Left forelimb (tissue), 1 donor: Measurements from ENCODE around the gene RNASEH1.

Experiments
- DNase-seq: peaks from one replicate; pipeline ENCODE4 v3.0.0-alpha.2; 2018; ENCODE audit warnings: low spot score

RNASEH1 gene

GRCh38 chr2:3547915-3548314, 10.2 kb downstream of the RNASEH1 start:
- no peak for DNase-seq

GRCh38 chr2:3545788-3546478, 12.2 kb downstream of the RNASEH1 start:
- no peak for DNase-seq

- no peak for DNase-seq
Measured at GRCh38 chr2:3543023-3543683, 15.0 kb downstream of the RNASEH1 start.

GRCh38 chr2:3542107-3542506, 16.0 kb downstream of the RNASEH1 start:
- no peak for DNase-seq

GRCh38 chr2:3539836-3540235, 18.3 kb downstream of the RNASEH1 start:
- DNase-seq: no peak

GRCh38 chr2:3536682-3537632, 21.2 kb downstream of the RNASEH1 start:
- no peak for DNase-seq

GRCh38 chr2:3535794-3536681, 22.1 kb downstream of the RNASEH1 start:
- peak; percentile 80 for DNase-seq

- no peak for DNase-seq
Measured at GRCh38 chr2:3535467-3535793, 22.7 kb downstream of the RNASEH1 start.

GRCh38 chr2:3534251-3534814, 23.8 kb downstream of the RNASEH1 start:
- DNase-seq: no peak

GRCh38 chr2:3533836-3534235, 24.3 kb downstream of the RNASEH1 start:
- DNase-seq: no peak

- no peak for DNase-seq
Measured at GRCh38 chr2:3532941-3533340, 25.2 kb downstream of the RNASEH1 start.

- DNase-seq: no peak
Measured at GRCh38 chr2:3529316-3530025, 28.7 kb downstream of the RNASEH1 start.

GRCh38 chr2:3527886-3528785, 30.0 kb downstream of the RNASEH1 start:
- DNase-seq: no peak

GRCh38 chr2:3526871-3527270, 31.3 kb downstream of the RNASEH1 start:
- no peak for DNase-seq

- no peak for DNase-seq
Measured at GRCh38 chr2:3523551-3524041, 34.5 kb downstream of the RNASEH1 start.

- DNase-seq: no peak
Measured at GRCh38 chr2:3522961-3523421, 35.1 kb downstream of the RNASEH1 start.

GRCh38 chr2:3520591-3520990, 37.5 kb downstream of the RNASEH1 start:
- DNase-seq: no peak

GRCh38 chr2:3519255-3520205, 38.6 kb downstream of the RNASEH1 start, which contains the start of gene ADI1:
ADI1 (minus strand) TSS chr2:3519531; CDS start chr2:3519487, 44 bp downstream.
- peak; percentile 88 for DNase-seq
